Parathyroid adenoma (tissue), 2 donors: ENCODE measurements around the gene MUC5AC.

Experiments
- H2AFZ ChIP-seq: fragments of 300-600 bp; sonication (generic); one replicate; pipeline ENCODE4 v1.7.0; 2017; ENCODE audit warnings: antibody characterized with exemption, mild to moderate bottlenecking
- H3K27ac ChIP-seq: fragments of 300-600 bp; sonication (generic); one replicate; pipeline ENCODE4 v1.7.0; 2017
- H3K27me3 ChIP-seq: fragments of 300-600 bp; sonication (generic); one replicate; pipeline ENCODE4 v1.7.0; 2017; ENCODE audit warnings: low read length; ENCODE audit not compliant: control insufficient read depth, insufficient read depth
- H3K36me3 ChIP-seq: fragments of 300-600 bp; sonication (generic); one replicate; pipeline ENCODE4 v1.7.0; 2017; ENCODE audit warnings: low read length; ENCODE audit not compliant: control insufficient read depth, insufficient read depth
- H3K4me1 ChIP-seq: fragments of 300-600 bp; sonication (generic); one replicate; pipeline ENCODE4 v1.7.0; 2017; ENCODE audit warnings: control low read depth
- H3K4me2 ChIP-seq: fragments of 300-600 bp; sonication (generic); one replicate; pipeline ENCODE4 v1.7.0; 2017; ENCODE audit warnings: low read length
- H3K4me3 ChIP-seq: fragments of 300-600 bp; sonication (generic); one replicate; pipeline ENCODE4 v1.7.0; 2017; ENCODE audit warnings: low read depth, low read length
- H3K79me2 ChIP-seq: fragments of 300-600 bp; sonication (generic); one replicate; pipeline ENCODE4 v1.7.0; 2017; ENCODE audit warnings: control low read depth
- H3K9ac ChIP-seq: fragments of 300-600 bp; sonication (generic); one replicate; pipeline ENCODE4 v1.7.0; 2017; ENCODE audit warnings: mild to moderate bottlenecking
- H3K9me3 ChIP-seq: fragments of 300-600 bp; sonication (generic); one replicate; pipeline ENCODE4 v1.7.0; 2017; ENCODE audit warnings: low read length; ENCODE audit not compliant: control insufficient read depth
- CTCF ChIP-seq: fragments of 300-600 bp; sonication (generic); IDR thresholded peaks from one replicate; pipeline ENCODE4 v1.7.0; 2017; ENCODE audit warnings: antibody characterized with exemption, mild to moderate bottlenecking
- donor health status: primary hyperparathyroidism.

MUC5AC gene

GRCh38 chr11:1237851-1238250 lies 80.1 kb downstream of the MUC5AC start:
- TF ChIP-seq CTCF = no peak

GRCh38 chr11:1238767-1239595 lies 81.2 kb downstream of the MUC5AC start:
- Histone ChIP-seq H3K27ac (no peak overlapping the region), H3K79me2 (no peaks in the 10 kb centered on the region), H3K4me2 (no peak overlapping the region), H3K27me3 (no peaks in the 10 kb centered on the region), H3K9me3 (no peaks in the 10 kb centered on the region), H3K4me3 (no peak overlapping the region), H3K36me3 (no peaks in the 10 kb centered on the region), H3K4me1 (no peaks in the 10 kb centered on the region), H3K9ac (no peak overlapping the region), H2AFZ (no peak overlapping the region)
- TF ChIP-seq CTCF = no peak

More at GRCh38 chr11:1237851-1238250, 80.1 kb downstream of the MUC5AC start:
- Histone ChIP-seq H3K4me2 (no peak overlapping the region), H3K4me1 (no peaks in the 10 kb centered on the region), H3K27me3 (no peaks in the 10 kb centered on the region), H3K9me3 (no peaks in the 10 kb centered on the region), H2AFZ (no peak overlapping the region), H3K9ac (no peak overlapping the region), H3K4me3 (no peak overlapping the region), H3K79me2 (no peaks in the 10 kb centered on the region), H3K27ac (no peak overlapping the region), H3K36me3 (no peaks in the 10 kb centered on the region)

GRCh38 chr11:1239596-1240205 lies 81.9 kb downstream of the MUC5AC start:
- TF ChIP-seq CTCF = no peak
- Histone ChIP-seq H3K9me3 (no peaks in the 10 kb centered on the region), H3K27ac (no peak overlapping the region), H3K4me1 (no peaks in the 10 kb centered on the region), H3K79me2 (no peaks in the 10 kb centered on the region), H3K4me3 (no peak overlapping the region), H3K36me3 (no peaks in the 10 kb centered on the region), H3K27me3 (no peaks in the 10 kb centered on the region), H3K4me2 (no peak overlapping the region), H2AFZ (no peak overlapping the region), H3K9ac (no peak overlapping the region)

GRCh38 chr11:1240771-1241170 lies 83.0 kb downstream of the MUC5AC start:
- TF ChIP-seq CTCF = no peak

More at GRCh38 chr11:1240771-1241170, 83.0 kb downstream of the MUC5AC start:
- Histone ChIP-seq H3K36me3 (no peaks in the 10 kb centered on the region), H2AFZ (no peak overlapping the region), H3K9ac (no peak overlapping the region), H3K9me3 (no peaks in the 10 kb centered on the region), H3K27ac (no peak overlapping the region), H3K4me2 (no peak overlapping the region), H3K4me1 (no peaks in the 10 kb centered on the region), H3K79me2 (no peaks in the 10 kb centered on the region), H3K4me3 (no peak overlapping the region), H3K27me3 (no peaks in the 10 kb centered on the region)
